ENCODE data around the gene FGD3.

DNA sequence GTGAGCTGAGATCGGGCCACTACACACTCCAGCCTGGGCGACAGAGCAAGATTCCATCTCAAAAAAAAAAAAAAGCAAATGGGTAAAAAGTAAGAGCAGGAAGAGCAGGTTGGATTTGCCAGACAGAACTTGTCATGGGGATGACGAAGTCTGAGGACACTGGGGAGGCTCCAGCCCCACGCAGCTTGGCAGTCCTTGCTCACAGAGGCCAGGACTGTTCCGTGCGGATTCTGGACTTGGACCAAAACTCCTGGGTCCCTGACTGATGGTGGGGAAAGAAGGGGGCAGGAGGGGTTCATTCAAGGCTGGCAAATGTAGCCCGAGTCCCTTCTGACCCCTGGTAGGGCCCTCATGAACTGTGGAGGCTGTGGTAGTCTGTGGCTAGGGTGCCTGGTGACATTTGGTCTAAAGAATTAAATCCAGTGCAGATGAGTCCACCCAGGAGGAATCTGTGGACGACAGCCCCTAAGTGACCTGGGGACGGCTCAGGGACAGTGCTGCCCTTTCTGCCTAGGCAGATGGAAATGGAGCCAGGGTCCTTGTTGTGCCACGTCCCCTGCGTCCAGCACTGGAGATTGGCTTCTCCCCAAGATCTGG lies 3.1 kb downstream of the FGD3 start:
- TF ChIP-seq, protein P1, sequence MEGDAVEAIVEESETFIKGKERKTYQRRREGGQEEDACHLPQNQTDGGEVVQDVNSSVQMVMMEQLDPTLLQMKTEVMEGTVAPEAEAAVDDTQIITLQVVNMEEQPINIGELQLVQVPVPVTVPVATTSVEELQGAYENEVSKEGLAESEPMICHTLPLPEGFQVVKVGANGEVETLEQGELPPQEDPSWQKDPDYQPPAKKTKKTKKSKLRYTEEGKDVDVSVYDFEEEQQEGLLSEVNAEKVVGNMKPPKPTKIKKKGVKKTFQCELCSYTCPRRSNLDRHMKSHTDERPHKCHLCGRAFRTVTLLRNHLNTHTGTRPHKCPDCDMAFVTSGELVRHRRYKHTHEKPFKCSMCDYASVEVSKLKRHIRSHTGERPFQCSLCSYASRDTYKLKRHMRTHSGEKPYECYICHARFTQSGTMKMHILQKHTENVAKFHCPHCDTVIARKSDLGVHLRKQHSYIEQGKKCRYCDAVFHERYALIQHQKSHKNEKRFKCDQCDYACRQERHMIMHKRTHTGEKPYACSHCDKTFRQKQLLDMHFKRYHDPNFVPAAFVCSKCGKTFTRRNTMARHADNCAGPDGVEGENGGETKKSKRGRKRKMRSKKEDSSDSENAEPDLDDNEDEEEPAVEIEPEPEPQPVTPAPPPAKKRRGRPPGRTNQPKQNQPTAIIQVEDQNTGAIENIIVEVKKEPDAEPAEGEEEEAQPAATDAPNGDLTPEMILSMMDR (IDR thresholded peaks at IDR 0.05; ENCODE audit: insufficient read depth, low read depth, low read length), result no peak
- no peak for TF ChIP-seq EZH2 (IDR thresholded peaks at IDR 0.05; ENCODE audit: insufficient read depth, low read length)

Data from astrocyte (in vitro differentiated cells and primary cell).